ENCODE measurements around the gene NLRP3. TPM values are rescaled to one million over a fixed set of nuclear protein-coding genes. Genes with fewer than 3 reads are reported as not detected.

Gene NLRP3
- polyA plus RNA-seq, 1 of the 3 experiments (the other 2 are of a cell fraction): 0.87 TPM

DNA sequence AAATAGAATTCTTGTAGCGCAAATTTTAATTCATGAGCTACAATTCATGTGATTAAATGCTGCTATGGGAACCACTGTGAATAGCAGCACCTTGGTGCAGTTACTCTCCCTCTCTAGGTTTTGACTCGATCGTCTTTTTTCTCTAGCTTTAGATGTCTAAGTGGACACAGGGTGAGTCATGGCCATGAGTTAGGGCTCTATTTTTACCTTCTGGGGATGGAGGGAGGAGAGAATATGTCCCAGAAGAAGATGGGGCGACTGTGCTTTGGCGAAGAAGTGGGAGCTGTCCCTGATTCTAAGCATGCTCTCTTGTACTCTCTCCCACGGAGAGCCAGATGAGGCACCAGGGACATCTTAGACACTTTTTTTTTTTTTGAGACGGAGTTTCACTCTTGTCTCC lies 43.5 kb downstream of the NLRP3 start:
- H3K4me2 ChIP-seq: no peak overlapping the region
- no peaks in the 10 kb centered on the region for H4K20me1 ChIP-seq (ENCODE audit: insufficient read depth)
- TF ChIP-seq, protein P1, sequence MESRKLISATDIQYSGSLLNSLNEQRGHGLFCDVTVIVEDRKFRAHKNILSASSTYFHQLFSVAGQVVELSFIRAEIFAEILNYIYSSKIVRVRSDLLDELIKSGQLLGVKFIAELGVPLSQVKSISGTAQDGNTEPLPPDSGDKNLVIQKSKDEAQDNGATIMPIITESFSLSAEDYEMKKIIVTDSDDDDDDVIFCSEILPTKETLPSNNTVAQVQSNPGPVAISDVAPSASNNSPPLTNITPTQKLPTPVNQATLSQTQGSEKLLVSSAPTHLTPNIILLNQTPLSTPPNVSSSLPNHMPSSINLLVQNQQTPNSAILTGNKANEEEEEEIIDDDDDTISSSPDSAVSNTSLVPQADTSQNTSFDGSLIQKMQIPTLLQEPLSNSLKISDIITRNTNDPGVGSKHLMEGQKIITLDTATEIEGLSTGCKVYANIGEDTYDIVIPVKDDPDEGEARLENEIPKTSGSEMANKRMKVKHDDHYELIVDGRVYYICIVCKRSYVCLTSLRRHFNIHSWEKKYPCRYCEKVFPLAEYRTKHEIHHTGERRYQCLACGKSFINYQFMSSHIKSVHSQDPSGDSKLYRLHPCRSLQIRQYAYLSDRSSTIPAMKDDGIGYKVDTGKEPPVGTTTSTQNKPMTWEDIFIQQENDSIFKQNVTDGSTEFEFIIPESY (IDR thresholded peaks at IDR 0.05; ENCODE audit: borderline replicate concordance, low read depth): no peak
- TF ChIP-seq FOXM1 (IDR thresholded peaks at IDR 0.05; ENCODE audit: low read depth) (no peak), TEAD4 (IDR thresholded peaks at IDR 0.05; ENCODE audit: borderline replicate concordance, insufficient read depth) (no peak), JUND (IDR thresholded peaks at IDR 0.05) (no peak), NRF1 (IDR thresholded peaks at IDR 0.05; ENCODE audit: low read depth, low read length) (no peak), FOSL2 (IDR thresholded peaks at IDR 0.05; ENCODE audit: borderline replicate concordance, low read depth) (no peak), FOXJ3 (CRISPR knock-in tag; IDR thresholded peaks at IDR 0.05) (no peak), TCF12 (IDR thresholded peaks at IDR 0.05) (no peak), CHD2 (IDR thresholded peaks at IDR 0.05; ENCODE audit: low read length, partially characterized antibody) (no peak), EZH2phosphoT487 (IDR thresholded peaks at IDR 0.05; ENCODE audit: borderline replicate concordance, low read depth) (no peak), SMC3 (IDR thresholded peaks at IDR 0.05; ENCODE audit: low read depth, low read length) (no peak), YY1 (IDR thresholded peaks at IDR 0.05; ENCODE audit: low read depth) (no peak), GABPA (IDR thresholded peaks at IDR 0.05; ENCODE audit: low read depth) (no peak)
- TF ChIP-seq, protein P2, sequence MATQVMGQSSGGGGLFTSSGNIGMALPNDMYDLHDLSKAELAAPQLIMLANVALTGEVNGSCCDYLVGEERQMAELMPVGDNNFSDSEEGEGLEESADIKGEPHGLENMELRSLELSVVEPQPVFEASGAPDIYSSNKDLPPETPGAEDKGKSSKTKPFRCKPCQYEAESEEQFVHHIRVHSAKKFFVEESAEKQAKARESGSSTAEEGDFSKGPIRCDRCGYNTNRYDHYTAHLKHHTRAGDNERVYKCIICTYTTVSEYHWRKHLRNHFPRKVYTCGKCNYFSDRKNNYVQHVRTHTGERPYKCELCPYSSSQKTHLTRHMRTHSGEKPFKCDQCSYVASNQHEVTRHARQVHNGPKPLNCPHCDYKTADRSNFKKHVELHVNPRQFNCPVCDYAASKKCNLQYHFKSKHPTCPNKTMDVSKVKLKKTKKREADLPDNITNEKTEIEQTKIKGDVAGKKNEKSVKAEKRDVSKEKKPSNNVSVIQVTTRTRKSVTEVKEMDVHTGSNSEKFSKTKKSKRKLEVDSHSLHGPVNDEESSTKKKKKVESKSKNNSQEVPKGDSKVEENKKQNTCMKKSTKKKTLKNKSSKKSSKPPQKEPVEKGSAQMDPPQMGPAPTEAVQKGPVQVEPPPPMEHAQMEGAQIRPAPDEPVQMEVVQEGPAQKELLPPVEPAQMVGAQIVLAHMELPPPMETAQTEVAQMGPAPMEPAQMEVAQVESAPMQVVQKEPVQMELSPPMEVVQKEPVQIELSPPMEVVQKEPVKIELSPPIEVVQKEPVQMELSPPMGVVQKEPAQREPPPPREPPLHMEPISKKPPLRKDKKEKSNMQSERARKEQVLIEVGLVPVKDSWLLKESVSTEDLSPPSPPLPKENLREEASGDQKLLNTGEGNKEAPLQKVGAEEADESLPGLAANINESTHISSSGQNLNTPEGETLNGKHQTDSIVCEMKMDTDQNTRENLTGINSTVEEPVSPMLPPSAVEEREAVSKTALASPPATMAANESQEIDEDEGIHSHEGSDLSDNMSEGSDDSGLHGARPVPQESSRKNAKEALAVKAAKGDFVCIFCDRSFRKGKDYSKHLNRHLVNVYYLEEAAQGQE (IDR thresholded peaks at IDR 0.05; ENCODE audit: low read depth, low read length): no peak
- TF ChIP-seq, protein P3, sequence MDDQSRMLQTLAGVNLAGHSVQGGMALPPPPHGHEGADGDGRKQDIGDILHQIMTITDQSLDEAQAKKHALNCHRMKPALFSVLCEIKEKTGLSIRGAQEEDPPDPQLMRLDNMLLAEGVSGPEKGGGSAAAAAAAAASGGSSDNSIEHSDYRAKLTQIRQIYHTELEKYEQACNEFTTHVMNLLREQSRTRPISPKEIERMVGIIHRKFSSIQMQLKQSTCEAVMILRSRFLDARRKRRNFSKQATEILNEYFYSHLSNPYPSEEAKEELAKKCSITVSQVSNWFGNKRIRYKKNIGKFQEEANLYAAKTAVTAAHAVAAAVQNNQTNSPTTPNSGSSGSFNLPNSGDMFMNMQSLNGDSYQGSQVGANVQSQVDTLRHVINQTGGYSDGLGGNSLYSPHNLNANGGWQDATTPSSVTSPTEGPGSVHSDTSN (IDR thresholded peaks at IDR 0.05): no peak
- TF ChIP-seq, protein P4, sequence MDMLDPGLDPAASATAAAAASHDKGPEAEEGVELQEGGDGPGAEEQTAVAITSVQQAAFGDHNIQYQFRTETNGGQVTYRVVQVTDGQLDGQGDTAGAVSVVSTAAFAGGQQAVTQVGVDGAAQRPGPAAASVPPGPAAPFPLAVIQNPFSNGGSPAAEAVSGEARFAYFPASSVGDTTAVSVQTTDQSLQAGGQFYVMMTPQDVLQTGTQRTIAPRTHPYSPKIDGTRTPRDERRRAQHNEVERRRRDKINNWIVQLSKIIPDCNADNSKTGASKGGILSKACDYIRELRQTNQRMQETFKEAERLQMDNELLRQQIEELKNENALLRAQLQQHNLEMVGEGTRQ (IDR thresholded peaks at IDR 0.05; ENCODE audit: borderline replicate concordance, low read depth, low read length): no peak
- TF ChIP-seq, protein P5, sequence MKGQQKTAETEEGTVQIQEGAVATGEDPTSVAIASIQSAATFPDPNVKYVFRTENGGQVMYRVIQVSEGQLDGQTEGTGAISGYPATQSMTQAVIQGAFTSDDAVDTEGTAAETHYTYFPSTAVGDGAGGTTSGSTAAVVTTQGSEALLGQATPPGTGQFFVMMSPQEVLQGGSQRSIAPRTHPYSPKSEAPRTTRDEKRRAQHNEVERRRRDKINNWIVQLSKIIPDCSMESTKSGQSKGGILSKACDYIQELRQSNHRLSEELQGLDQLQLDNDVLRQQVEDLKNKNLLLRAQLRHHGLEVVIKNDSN (IDR thresholded peaks at IDR 0.05; ENCODE audit: borderline replicate concordance, low read depth): no peak
- no peak for DNase-seq
- ChIA-PET POLR2A (no interaction called here), CTCF (no interaction called here)
- no peaks in the 10 kb centered on the region for H3K9me2 ChIP-seq
- H3K79me2 ChIP-seq (ENCODE audit: insufficient read depth): no peaks in the 10 kb centered on the region
- no peaks in the 10 kb centered on the region for H3F3A ChIP-seq (replicated peaks; ENCODE audit: insufficient read depth)
- no peaks in the 10 kb centered on the region; the same call in 1 of the 2 replicates for H3K27me3 ChIP-seq (ENCODE audit: insufficient read depth)
- no peak overlapping the region for H2AFZ ChIP-seq (ENCODE audit: low read depth)
- H3K27ac ChIP-seq (ENCODE audit: low read depth in 2 of 2, low read length in 1 of 2): no peak overlapping the region
- H3K9ac ChIP-seq: no peak overlapping the region
- H3K9me3 ChIP-seq: no peaks in the 10 kb centered on the region
- 32% methylated on average over 7 of the region's 7 CpGs for WGBS (ENCODE audit: low lambda C conversion rate)
- no peaks in the 10 kb centered on the region for H3K4me1 ChIP-seq (ENCODE audit: control insufficient read depth in 1 of 2, insufficient read depth in 2 of 2, low read depth in 1 of 2, low read length in 1 of 2)
- H3K4me3 ChIP-seq (ENCODE audit: low read depth in 2 of 2, low read length in 1 of 2): no peak overlapping the region
- no peaks in the 10 kb centered on the region for H3K36me3 ChIP-seq (replicated peaks in 1 of 2; ENCODE audit: control insufficient read depth in 1 of 2, insufficient read depth in 2 of 2, low read length in 1 of 2)

Measured in SK-N-SH (cell line).